AG09319 (cell line): ENCODE data around the gene GAREM2.

ENCODE experiments used
- DNase-seq: peaks from one replicate; pipeline ENCODE4 v3.0.0-alpha.2; 2010; ENCODE audit warnings: low read depth; ENCODE audit errors: extremely low read depth
- CTCF ChIP-seq: IDR thresholded peaks from 2 replicates; pipeline ENCODE4 v1.5.1; 2011; ENCODE audit warnings: low read depth, mild to moderate bottlenecking, inconsistent platforms, low read length, moderate library complexity

The GAREM2 gene

DNA sequence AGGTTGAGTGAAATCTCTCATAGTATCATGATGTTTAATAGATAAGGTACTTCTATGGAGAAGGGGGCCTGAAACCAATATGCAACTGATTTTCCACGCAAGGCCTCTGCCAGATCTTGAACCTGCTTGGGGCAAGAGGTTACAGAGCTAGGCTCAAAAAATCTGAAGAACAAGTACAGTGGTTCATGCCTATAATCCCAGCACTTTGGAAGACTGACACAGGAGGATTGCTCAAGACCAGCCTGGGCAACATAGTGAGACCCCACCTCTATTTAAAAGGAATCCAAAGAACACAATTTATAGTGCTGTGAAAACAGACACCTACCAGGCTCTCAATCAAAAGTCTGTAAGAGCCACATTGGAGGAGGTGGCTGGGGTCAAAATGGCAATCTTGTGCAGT lies 42.9 kb downstream of the GAREM2 start:
- DNase-seq = no peak
- no peak for TF ChIP-seq CTCF

DNA sequence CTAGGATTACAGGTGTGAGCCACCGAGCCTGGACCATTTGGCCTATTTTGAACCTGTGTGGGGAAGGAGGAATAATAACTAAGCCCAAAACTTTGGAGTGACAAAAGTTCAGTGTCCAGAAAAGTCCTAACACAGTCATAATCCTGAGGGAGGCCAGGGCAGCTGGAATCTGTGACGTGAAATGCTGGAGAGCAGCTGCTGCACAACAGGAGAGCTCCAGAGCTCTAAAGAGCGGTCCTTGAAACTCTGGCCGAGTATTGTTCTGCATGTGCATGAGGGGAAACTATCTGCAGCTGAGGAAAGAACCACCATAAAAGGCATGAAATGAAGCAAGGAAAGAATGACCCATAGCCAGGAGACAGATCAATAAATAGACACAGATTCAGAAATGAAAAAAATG lies 43.7 kb downstream of the GAREM2 start:
- DNase-seq = no peak

DNA sequence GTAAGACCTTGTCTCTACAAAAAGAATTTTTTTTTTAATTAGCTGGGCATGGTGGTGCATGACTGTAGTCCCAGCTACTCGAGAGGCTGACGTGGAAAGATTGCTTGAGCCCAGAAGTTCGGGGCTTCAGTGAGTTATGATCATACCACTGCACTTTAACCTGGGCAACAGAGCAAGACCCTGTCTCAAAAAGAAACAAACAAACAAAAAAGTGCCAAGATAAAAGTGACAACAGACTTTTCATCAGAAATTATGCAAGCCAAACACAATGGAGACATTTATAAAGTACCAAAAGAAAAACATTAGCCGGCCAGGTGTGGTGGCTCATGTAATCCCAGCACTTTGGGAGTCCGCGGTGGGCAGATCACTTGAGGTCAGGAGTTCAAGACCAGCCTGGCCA lies 44.8 kb downstream of the GAREM2 start:
- no peak for DNase-seq

More for the DNA sequence above, 43.7 kb downstream of the GAREM2 start:
- no peak for TF ChIP-seq CTCF

GRCh38 chr2:26223018-26223417 lies 50.1 kb downstream of the GAREM2 start:
- DNase-seq = no peak
- TF ChIP-seq CTCF = no peak

More for the DNA sequence above, 44.8 kb downstream of the GAREM2 start:
- TF ChIP-seq CTCF = no peak

GRCh38 chr2:26224095-26224494 lies 51.2 kb downstream of the GAREM2 start:
- DNase-seq = no peak
- no peak for TF ChIP-seq CTCF

- DNase-seq = no peak
- no peak for TF ChIP-seq CTCF
These were observed 56.7 kb downstream of the GAREM2 start for GRCh38 chr2:26229595-26229994.

GRCh38 chr2:26230806-26231205 lies 57.9 kb downstream of the GAREM2 start:
- DNase-seq = no peak
- TF ChIP-seq CTCF = no peak
